HEK293T (cell line): ENCODE measurements around the gene ADGRB2.

Experiments
- CTCF ChIA-PET: fragments of 350-600 bp; formaldehyde crosslinking; extraction: SDS; loops from one replicate; lab custom pipeline; 2021; ENCODE audit warnings: antibody characterized with exemption, inconsistent platforms; lab: Yijun Ruan, JAX
- POLR2A ChIA-PET: fragments of 350-600 bp; formaldehyde crosslinking; extraction: SDS; loops from one replicate; lab custom pipeline; 2020; ENCODE audit warnings: antibody characterized with exemption, inconsistent platforms; lab: Yijun Ruan, JAX
- DNase-seq: peaks from one replicate; pipeline ENCODE4 v3.0.0; 2012; ENCODE audit warnings: mixed read lengths; ENCODE audit errors: extremely low spot score
- ARNT ChIP-seq: fragments of 450-650 bp; IDR thresholded peaks from 2 replicates; pipeline ENCODE4 v1.6.1; 2017; ENCODE audit warnings: mild to moderate bottlenecking
- BHLHE40 ChIP-seq: fragments of 450-650 bp; IDR thresholded peaks from 2 replicates; pipeline ENCODE4 v1.6.1; 2016; ENCODE audit warnings: mild to moderate bottlenecking, moderate library complexity, borderline replicate concordance
- CTBP1 ChIP-seq: fragments of 450-650 bp; IDR thresholded peaks from 2 replicates; pipeline ENCODE4 v1.6.1; 2016; ENCODE audit warnings: borderline replicate concordance
- ELF4 ChIP-seq: fragments of 450-650 bp; IDR thresholded peaks from 2 replicates; pipeline ENCODE4 v1.6.1; 2017; ENCODE audit warnings: antibody characterized with exemption
- FOXA1 ChIP-seq: fragments of 450-650 bp; IDR thresholded peaks from 2 replicates; pipeline ENCODE4 v1.6.1; 2016; ENCODE audit warnings: mild to moderate bottlenecking
- FOXK2 ChIP-seq: fragments of 450-650 bp; IDR thresholded peaks from 2 replicates; pipeline ENCODE4 v1.6.1; 2016; ENCODE audit warnings: mild to moderate bottlenecking
- FOXM1 ChIP-seq: fragments of 450-650 bp; IDR thresholded peaks from 2 replicates; pipeline ENCODE4 v1.6.1; 2017; ENCODE audit warnings: mild to moderate bottlenecking, borderline replicate concordance
- HDGF ChIP-seq: fragments of 450-650 bp; IDR thresholded peaks from 2 replicates; pipeline ENCODE4 v1.6.1; 2017; ENCODE audit warnings: antibody characterized with exemption, borderline replicate concordance
- L3MBTL2 ChIP-seq: fragments of 450-650 bp; conservative IDR thresholded peaks from 2 replicates; pipeline ENCODE4 v1.6.1; 2016; ENCODE audit warnings: mild to moderate bottlenecking
- LEF1 ChIP-seq: fragments of 450-650 bp; IDR thresholded peaks from 2 replicates; pipeline ENCODE4 v1.6.1; 2017; ENCODE audit warnings: mild to moderate bottlenecking, borderline replicate concordance
- NFRKB ChIP-seq: fragments of 450-650 bp; IDR thresholded peaks from 2 replicates; pipeline ENCODE4 v1.6.1; 2016; ENCODE audit warnings: mild to moderate bottlenecking, moderate library complexity
- SP1 ChIP-seq: fragments of 450-650 bp; IDR thresholded peaks from 2 replicates; pipeline ENCODE4 v1.6.1; 2017
- SUZ12 ChIP-seq: fragments of 450-650 bp; IDR thresholded peaks from 2 replicates; pipeline ENCODE4 v1.6.1; 2016; ENCODE audit warnings: mild to moderate bottlenecking
- TARDBP ChIP-seq: fragments of 450-650 bp; IDR thresholded peaks from 2 replicates; pipeline ENCODE4 v1.6.1; 2016
- ZNF384 ChIP-seq: fragments of 450-650 bp; IDR thresholded peaks from 2 replicates; pipeline ENCODE4 v1.6.1; 2016
- TF ChIP-seq, protein P1 (sequence below): fragments of 450-650 bp; IDR thresholded peaks from 2 replicates; pipeline ENCODE4 v1.6.1; 2016

Gene ADGRB2

DNA sequence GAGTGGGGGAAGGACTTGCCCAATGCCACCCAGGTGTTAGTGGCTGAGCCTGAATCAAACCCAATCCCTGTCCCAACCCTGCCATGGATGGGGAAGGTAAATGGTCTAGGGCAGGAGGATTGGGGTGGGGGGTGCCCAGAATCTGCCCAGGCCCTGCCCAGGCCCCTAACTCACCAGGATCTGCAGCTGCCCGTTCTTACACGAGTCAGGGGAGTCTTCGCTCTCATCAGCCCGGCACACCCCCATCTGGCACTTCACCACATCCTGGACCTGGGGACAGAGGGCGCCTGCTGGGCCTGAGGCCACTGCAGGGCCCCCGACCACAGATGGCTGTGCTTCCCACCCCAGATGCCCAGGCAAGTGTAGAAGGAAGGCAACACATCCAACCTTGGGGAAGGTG is 31.8 kb downstream of the ADGRB2 start:
- POLR2A ChIA-PET: no interaction called here
- DNase-seq: no peak
- no peak for TF ChIP-seq NFRKB
- no peak for TF ChIP-seq LEF1
- no peak for TF ChIP-seq HDGF
- TF ChIP-seq FOXM1: no peak
- no peak for TF ChIP-seq FOXK2
- TF ChIP-seq SUZ12: no peak
- no peak for TF ChIP-seq SP1
- TF ChIP-seq BHLHE40: no peak
- TF ChIP-seq FOXA1: no peak
- no peak for TF ChIP-seq ELF4
- TF ChIP-seq L3MBTL2: no peak
- TF ChIP-seq ZNF384: no peak
- TF ChIP-seq, protein P1, sequence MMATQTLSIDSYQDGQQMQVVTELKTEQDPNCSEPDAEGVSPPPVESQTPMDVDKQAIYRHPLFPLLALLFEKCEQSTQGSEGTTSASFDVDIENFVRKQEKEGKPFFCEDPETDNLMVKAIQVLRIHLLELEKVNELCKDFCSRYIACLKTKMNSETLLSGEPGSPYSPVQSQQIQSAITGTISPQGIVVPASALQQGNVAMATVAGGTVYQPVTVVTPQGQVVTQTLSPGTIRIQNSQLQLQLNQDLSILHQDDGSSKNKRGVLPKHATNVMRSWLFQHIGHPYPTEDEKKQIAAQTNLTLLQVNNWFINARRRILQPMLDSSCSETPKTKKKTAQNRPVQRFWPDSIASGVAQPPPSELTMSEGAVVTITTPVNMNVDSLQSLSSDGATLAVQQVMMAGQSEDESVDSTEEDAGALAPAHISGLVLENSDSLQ: no peak
- TF ChIP-seq TARDBP: no peak
- TF ChIP-seq CTBP1: no peak
- no peak for TF ChIP-seq ARNT
- CTCF ChIA-PET: no interaction called here

GRCh38 chr1:31731049-31731565 is 33.0 kb downstream of the ADGRB2 start:
- ChIA-PET CTCF (no interaction called here), POLR2A (no interaction called here)
- no peak for DNase-seq
- TF ChIP-seq SP1: no peak
- no peak for TF ChIP-seq BHLHE40
- TF ChIP-seq ELF4: no peak
- no peak for TF ChIP-seq ZNF384
- no peak for TF ChIP-seq FOXA1
- TF ChIP-seq, protein P1: no peak
- no peak for TF ChIP-seq FOXM1
- no peak for TF ChIP-seq SUZ12
- TF ChIP-seq NFRKB: no peak
- no peak for TF ChIP-seq LEF1
- no peak for TF ChIP-seq TARDBP
- no peak for TF ChIP-seq L3MBTL2
- no peak for TF ChIP-seq ARNT
- no peak for TF ChIP-seq HDGF
- no peak for TF ChIP-seq CTBP1

- TF ChIP-seq HDGF (no peak), ELF4 (no peak), FOXM1 (no peak), LEF1 (no peak)
- CTCF ChIA-PET: no interaction called here
- no peak for DNase-seq
- POLR2A ChIA-PET: no interaction called here
Observed at GRCh38 chr1:31730336-31731048, 33.6 kb downstream of the ADGRB2 start.

DNA sequence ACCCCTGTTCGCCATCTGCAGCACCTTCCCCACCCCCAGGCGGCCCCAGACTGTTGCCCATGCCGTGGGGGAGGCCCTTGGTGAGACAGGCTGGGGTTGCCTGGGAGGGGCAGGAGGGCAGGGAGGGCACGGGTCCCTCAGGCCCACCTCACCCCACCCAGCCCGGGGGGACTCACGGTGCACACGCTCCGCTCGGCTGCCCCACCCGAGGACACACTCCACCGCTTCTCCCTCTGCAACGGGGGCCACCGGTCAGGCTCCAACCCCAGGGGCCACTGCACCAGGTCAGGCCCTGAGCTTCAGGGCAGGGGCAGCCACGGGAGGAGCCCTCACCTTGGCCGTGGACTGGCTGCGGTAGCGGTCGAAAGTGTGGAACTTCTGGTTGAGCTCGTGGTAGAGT is 36.3 kb downstream of the ADGRB2 start:
- no peak for DNase-seq
- no peak for TF ChIP-seq ARNT
- TF ChIP-seq, protein P1: no peak
- no peak for TF ChIP-seq HDGF
- TF ChIP-seq ZNF384: no peak
- TF ChIP-seq CTBP1: no peak
- TF ChIP-seq NFRKB: no peak
- TF ChIP-seq ELF4: no peak
- CTCF ChIA-PET: no interaction called here
- POLR2A ChIA-PET: no interaction called here

- POLR2A ChIA-PET: no interaction called here
- TF ChIP-seq HDGF (no peak), FOXA1 (no peak), L3MBTL2 (no peak), ZNF384 (no peak), BHLHE40 (no peak), ARNT (no peak), SP1 (no peak), ELF4 (no peak), LEF1 (no peak)
- TF ChIP-seq, protein P1: no peak
- CTCF ChIA-PET: interaction anchor here (2.4 kb wide), 1 partner anchor 12 kb away, joined by 6 read pairs; no protein-coding TSS in a partner anchor
- no peak for DNase-seq
Observed at GRCh38 chr1:31727195-31727594, 36.9 kb downstream of the ADGRB2 start.

- no peak for DNase-seq
- TF ChIP-seq HDGF (no peak), ZNF384 (no peak), L3MBTL2 (no peak), ELF4 (no peak), LEF1 (no peak), ARNT (no peak), FOXM1 (no peak), FOXA1 (no peak), NFRKB (no peak), CTBP1 (no peak), SP1 (no peak), BHLHE40 (no peak)
- ChIA-PET CTCF (interaction anchor here (2.4 kb wide), 1 partner anchor 11 kb away, joined by 6 read pairs; no protein-coding TSS in a partner anchor), POLR2A (interaction anchor here (1.7 kb wide), 1 partner anchor 11 kb away, joined by 10 read pairs; no protein-coding TSS in a partner anchor)
Observed at GRCh38 chr1:31726715-31727114, 37.4 kb downstream of the ADGRB2 start.
